ENCODE measurements around the gene NUP37.
A peak's percentile ranks its signal among the peaks of the same experiment; 100 is the strongest.
"Not testable (repeated sequence)": the region's sequence is repeated elsewhere in the genome, so short reads cannot be mapped to it uniquely, and the experiment has no call there.

Gene NUP37

DNA sequence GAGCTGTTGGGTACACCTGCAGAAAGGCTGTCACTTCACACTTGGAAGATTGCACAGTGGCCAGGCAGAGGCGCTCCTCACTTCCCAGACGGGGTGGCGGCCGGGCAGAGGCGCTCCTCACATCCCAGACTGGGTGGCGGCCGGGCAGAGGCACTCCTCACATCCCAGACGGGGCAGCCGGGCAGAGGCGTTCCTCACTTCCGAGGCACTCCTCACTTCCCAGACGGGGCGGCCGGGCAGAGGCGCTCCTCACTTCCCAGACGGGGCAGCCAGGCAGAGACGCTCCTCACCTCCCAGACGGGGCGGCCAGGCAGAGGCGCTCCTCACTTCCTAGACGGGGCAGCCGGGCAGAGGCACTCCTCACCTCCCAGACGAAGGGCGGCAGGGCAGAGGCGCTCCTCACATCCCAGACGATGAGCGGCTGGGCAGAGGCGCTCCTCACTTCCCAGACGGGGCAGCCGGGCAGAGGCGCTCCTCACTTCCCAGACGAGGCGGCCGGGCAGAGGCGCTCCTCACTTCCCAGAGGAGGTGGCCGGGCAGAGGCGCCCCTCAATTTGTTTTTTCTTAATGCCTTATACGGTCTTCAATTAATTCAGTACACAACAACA, 30.6 kb downstream of the NUP37 start:
- FAIRE-seq, result not testable (repeated sequence)

- FAIRE-seq, result no peak
Observed at GRCh38 chr12:102080842-102081241, 39.1 kb downstream of the NUP37 start.

DNA sequence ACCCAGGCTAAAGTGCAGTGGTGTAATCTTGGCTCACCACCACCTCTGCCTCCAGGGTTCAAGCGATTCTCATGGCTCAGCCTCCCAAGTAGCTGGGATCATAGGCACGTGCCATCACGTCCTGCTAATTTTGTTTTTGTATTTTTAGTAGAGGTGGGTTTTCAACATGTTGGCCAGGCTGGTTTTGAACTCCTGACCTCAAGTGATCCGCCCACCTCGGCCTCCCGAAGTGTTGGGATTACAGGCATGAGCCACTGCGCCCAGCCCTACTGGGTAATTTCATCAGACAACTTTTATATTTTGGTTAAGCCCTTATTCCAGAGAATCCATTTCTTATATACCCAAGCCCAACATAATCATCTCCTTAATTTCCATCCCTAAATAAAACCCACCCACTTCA, 47.8 kb downstream of the NUP37 start:
- FAIRE-seq, result not testable (repeated sequence)

- peak; percentile 90 for FAIRE-seq
Observed at GRCh38 chr12:102069707-102070106, 50.2 kb downstream of the NUP37 start.

DNA sequence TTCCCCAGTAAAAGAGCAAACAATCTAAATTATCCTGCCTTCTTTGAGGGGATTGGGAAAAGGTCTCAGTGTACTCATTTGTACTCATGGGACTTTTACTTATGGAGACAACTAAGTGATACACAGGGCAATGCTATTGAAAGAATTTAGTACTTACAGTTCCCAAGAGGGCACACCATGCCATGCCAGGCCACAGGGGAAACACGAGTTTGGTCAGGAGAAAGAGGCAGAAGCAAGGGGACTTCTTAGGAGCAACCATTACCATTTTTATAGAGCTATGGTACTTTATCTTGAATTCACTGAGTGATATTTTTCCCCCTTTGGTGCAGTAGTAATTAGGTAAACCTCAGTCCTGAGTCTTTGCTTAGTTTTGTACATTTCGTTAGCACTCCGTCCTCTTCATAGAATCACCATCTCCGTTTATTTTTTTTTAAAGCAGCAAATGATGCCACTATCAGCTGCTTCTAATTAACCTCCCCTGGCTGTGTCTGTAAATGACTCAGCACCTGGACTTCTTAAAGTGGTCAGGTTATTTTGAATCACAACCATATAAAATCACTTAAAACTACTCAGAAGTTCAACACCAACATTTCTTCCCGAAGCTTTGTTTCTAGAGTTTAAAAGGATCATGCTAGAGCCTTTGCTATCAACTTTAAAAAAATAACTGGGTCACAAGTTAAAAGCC, 52.2 kb downstream of the NUP37 start:
- FAIRE-seq, result no peak

- no peak for FAIRE-seq
Observed at GRCh38 chr12:102064476-102064875, 55.4 kb downstream of the NUP37 start.

- FAIRE-seq, result no peak
Observed at GRCh38 chr12:102063069-102063468, 56.8 kb downstream of the NUP37 start.

DNA sequence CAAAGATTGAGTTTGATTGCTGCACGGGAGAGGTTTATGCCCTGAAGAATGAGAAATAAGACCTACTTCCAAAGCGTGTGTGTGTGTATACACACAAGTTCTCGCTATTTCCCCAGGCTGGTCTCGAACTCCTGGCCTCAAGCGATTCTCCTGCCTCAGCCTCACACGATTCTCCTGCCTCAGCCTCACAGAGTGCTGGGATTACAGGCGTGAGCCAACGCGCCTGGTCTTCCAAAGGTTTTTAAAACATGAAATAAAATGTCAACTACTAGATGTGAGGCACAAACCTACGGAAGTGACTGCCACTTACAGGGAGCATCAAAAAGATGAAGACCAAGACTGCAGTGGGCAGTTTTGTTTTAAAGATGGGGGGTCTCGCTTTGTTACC, 57.5 kb downstream of the NUP37 start:
- no peak for FAIRE-seq

GRCh38 chr12:102061560-102062418, 58.1 kb downstream of the NUP37 start, which contains the start of gene WASHC3:
Gene WASHC3 (minus strand): TSS chr12:102061991. CDS start chr12:102061962, 29 bp downstream.
- FAIRE-seq, result peak; percentile 96

GRCh38 chr12:102061096-102061559, 58.8 kb downstream of the NUP37 start:
- FAIRE-seq, result no peak

GRCh38 chr12:102059343-102059742, 60.6 kb downstream of the NUP37 start:
- FAIRE-seq, result no peak

- FAIRE-seq, result no peak
Observed at GRCh38 chr12:102054345-102054744, 65.6 kb downstream of the NUP37 start.

GRCh38 chr12:102053062-102053349, 66.9 kb downstream of the NUP37 start:
- no peak for FAIRE-seq

GRCh38 chr12:102052192-102053061, 67.5 kb downstream of the NUP37 start:
- no peak for FAIRE-seq

- no peak for FAIRE-seq
Observed at GRCh38 chr12:102051431-102051965, 68.4 kb downstream of the NUP37 start.

DNA sequence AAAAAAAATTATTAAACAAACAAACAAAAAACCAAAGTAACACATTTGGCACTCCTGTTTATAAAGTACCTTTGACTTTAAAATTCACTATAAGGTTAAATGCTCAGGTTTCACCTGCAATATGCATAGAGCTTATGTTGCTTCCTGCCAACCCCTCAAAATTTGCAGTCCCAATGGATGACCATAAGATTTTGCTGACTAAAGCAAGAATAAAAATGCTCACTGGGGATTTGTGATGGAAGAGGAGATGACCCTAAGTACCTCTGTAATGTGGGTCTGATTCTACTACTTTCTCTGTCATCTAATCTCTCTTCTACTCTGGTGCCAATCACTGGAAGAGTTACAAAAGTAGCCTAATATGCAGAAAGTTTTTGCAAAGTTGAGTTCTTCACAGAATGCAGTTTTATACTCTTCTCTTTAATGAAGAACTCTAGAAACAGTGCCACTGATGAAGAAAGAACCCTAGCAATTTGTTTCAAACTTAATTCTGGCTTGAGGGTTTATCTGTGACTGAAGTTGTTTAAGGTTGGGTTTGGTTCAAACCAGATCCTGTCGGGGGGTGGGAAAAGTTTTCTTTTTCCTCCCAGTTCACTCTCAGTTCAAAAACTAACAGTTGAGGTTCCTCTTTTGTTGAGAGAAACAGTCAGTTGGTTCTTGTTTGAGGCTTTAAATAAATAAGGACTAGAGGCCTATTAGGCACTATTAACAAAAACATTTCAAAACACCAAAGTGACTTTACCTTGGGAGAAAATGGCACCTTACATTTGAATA, 69.1 kb downstream of the NUP37 start:
- FAIRE-seq, result no peak

- no peak for FAIRE-seq
Observed at GRCh38 chr12:102043928-102044327, 76.0 kb downstream of the NUP37 start.

DNA sequence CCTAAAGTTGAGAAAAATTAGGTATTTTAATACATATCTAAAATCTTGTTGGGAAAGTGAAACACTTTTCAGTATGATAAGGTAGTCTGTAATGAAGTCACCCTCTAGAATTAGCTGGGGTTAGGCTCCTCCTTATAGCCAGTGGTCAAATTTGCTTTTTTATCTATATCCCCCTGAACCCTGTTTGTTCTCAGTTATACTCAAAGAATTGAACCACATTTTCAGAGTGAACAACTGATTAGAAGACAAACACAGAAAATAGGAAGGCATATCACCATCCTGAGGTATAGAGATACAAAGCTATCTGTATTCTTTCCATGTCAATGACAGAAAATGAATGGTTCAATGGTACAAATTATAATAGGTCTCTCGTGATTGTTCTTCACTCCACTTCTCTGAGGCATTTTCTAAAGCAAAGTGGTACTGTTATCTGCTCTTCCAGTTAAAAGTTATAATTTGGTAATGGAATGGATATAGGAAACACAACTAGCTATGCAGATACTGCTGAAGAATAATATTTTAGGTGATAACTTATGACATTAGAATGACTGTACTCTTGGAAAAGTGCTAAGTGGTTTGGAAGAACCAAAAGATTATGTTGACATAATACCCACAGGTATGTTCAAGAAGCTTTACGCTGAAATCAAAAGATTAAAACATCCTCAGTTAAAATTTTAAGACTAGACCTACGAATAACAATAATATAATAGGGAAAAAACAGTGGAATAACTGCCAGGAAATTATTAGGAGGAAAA, 85.7 kb downstream of the NUP37 start:
- FAIRE-seq, result no peak

DNA sequence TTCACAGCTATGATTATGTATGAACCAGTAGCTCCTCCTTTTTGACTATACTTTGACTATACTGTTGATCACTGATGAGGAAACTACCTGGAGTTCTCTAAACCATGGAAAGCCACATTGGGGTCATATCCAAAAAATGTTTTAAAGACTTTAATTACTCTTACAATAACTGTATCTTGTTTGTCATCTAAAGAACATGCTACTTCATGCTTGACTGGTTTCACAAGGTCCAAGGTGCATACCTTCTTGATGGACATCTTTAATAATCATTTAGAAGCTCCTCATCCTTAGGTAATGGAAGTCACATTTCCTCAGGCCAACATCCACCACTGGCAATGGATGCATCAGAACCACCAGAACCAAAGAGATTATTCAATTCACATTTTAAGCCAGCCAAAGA, 88.1 kb downstream of the NUP37 start:
- FAIRE-seq, result no peak

DNA sequence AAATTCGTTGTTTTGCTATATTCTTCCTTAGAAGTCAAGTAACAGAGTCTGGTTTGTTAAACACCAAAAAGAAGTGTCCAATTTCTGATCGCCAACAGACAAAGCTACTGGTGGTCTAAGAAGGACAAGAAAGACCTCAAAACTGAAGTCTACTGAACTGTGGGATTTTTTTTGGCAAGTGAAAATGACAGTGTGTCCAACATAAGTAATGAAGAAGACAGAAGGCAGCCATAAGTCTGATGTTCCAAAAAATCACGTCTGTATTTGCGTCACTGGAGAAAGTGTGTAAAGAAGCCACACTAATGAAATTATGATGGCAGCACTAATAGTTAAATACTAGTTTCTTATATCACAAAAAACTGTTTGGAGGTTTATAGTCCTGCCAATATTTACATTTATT, 90.8 kb downstream of the NUP37 start:
- no peak for FAIRE-seq

GRCh38 chr12:102026728-102027127, 93.2 kb downstream of the NUP37 start:
- FAIRE-seq, result no peak
